Sigmoid colon (tissue), 3 donors: ENCODE data around the gene ARFGAP1.

Experiments
- CTCF ChIP-seq, 4 experiments: fragments of 450-650 bp in 3 of 4; fragments of 200-600 bp in 1 of 4; IDR thresholded peaks; one replicate each; pipeline ENCODE4 v1.5.1; 2016 to 2019; ENCODE audit warnings: antibody characterized with exemption in 4 of 4, mild to moderate bottlenecking in 3 of 4, moderate library complexity in 2 of 4
- POLR2A ChIP-seq, 2 donors: fragments of 450-650 bp; IDR thresholded peaks; one replicate each; pipeline ENCODE4 v1.6.1; 2016; ENCODE audit warnings: antibody characterized with exemption in 2 of 2, mild to moderate bottlenecking in 2 of 2, moderate library complexity in 2 of 2

- no peak for TF ChIP-seq CTCF (IDR thresholded peaks at IDR 0.05)
- no peak for TF ChIP-seq POLR2A (IDR thresholded peaks at IDR 0.05)
Measured at GRCh38 chr20:63325554-63326313, 53.1 kb downstream of the ARFGAP1 start.
